Epithelial cell of proximal tubule (primary cell): ENCODE measurements around the gene TRAF1. TPM values are rescaled to one million over a fixed set of nuclear protein-coding genes. Genes with fewer than 3 reads are reported as not detected.

Experiments
- DNase-seq: peaks from one replicate; pipeline ENCODE4 v3.0.0-alpha.2; 2011; ENCODE audit warnings: low read depth
- H3K4me3 ChIP-seq: 2 replicates; pipeline ENCODE4 v1.5.1; 2011; ENCODE audit warnings: low read depth, mild to moderate bottlenecking, low read length
- total RNA-seq: library from RNA; depleted of rRNA; stranded (reverse); fragments of >200 nt; gene quantifications from 2 replicates; pipeline ENCODE4 v1.2.3, GENCODE V29; 2015
- TF ChIP-seq, protein P1 (sequence below): conservative IDR thresholded peaks from 2 replicates; pipeline ENCODE4 v1.5.1; 2012; ENCODE audit warnings: low read depth, mild to moderate bottlenecking, low read length

The TRAF1 gene
- total RNA-seq, 1 donor from 2014 or later, result 5.9 TPM

- TF ChIP-seq, protein P1, sequence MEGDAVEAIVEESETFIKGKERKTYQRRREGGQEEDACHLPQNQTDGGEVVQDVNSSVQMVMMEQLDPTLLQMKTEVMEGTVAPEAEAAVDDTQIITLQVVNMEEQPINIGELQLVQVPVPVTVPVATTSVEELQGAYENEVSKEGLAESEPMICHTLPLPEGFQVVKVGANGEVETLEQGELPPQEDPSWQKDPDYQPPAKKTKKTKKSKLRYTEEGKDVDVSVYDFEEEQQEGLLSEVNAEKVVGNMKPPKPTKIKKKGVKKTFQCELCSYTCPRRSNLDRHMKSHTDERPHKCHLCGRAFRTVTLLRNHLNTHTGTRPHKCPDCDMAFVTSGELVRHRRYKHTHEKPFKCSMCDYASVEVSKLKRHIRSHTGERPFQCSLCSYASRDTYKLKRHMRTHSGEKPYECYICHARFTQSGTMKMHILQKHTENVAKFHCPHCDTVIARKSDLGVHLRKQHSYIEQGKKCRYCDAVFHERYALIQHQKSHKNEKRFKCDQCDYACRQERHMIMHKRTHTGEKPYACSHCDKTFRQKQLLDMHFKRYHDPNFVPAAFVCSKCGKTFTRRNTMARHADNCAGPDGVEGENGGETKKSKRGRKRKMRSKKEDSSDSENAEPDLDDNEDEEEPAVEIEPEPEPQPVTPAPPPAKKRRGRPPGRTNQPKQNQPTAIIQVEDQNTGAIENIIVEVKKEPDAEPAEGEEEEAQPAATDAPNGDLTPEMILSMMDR, result no peak
- no peak overlapping the region for H3K4me3 ChIP-seq
- DNase-seq, result no peak
These were observed 30.6 kb downstream of the TRAF1 start for GRCh38 chr9:120895951-120896350.

GRCh38 chr9:120894321-120895148 lies 32.1 kb downstream of the TRAF1 start:
- TF ChIP-seq, protein P1, result no peak
- no peak for DNase-seq
- H3K4me3 ChIP-seq, result no peak overlapping the region

GRCh38 chr9:120893611-120894307 lies 32.8 kb downstream of the TRAF1 start:
- no peak for DNase-seq
- H3K4me3 ChIP-seq, result no peak overlapping the region
- TF ChIP-seq, protein P1, result no peak

DNA sequence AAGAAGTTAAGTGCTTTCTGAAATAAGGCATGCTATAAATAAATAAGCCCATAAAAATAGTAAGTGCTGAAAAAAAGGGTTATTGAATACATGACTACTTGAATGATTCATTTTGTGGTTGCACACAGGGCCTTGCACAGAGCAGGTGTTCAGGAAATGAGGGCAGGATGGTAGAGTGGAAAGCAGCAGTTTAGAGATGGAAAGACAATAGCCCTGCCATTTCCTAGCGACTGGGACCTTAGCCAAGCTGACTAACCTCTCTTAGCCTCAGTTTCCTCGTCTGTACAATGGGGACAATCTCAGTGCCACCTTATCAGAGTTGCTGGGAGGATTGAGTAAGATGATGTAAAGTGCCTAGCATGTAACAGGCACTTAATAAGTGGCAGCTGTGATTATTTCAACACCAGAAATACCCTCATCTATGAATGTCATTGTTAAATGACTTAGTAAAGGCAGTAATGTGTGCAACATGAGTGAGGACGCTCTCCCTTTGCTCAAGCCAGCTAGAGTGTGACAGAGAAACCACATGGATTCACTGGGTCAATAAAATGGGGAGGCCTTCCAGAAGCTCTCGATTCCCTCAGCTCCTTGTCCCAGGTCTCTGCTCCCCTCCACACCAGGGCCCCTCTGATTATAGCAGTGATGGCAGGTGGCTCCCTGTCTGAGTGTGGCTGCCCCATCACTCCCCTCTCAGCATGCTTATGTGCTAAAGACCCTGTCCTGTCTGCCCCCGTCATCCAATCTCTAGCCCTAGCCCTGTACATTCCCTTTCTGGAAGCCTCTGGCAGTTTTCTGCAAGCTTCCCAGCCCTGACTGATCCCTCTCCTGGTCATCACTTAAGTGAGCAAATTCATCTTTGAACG lies 33.6 kb downstream of the TRAF1 start:
- DNase-seq, result no peak
- H3K4me3 ChIP-seq, result no peak overlapping the region
- TF ChIP-seq, protein P1, result no peak

GRCh38 chr9:120891884-120892747 lies 34.5 kb downstream of the TRAF1 start:
- H3K4me3 ChIP-seq, result no peak overlapping the region
- no peak for DNase-seq
- TF ChIP-seq, protein P1, result no peak
